Kidney capillary endothelial cell (primary cell): ENCODE results near the gene CCT2.
A peak's percentile ranks its signal among the peaks of the same experiment; 100 is the strongest.
"Not testable (repeated sequence)": the region's sequence is repeated elsewhere in the genome, so short reads cannot be mapped to it uniquely, and the experiment has no call there.

Experiments used
- DNase-seq: peaks from one replicate; pipeline ENCODE4 v3.0.0-alpha.2; 2018; ENCODE audit warnings: low spot score

Gene CCT2

GRCh38 chr12:69589082-69589481, 3.8 kb downstream of the CCT2 start:
- no peak for DNase-seq

- no peak for DNase-seq
Observed at GRCh38 chr12:69595689-69596088, 10.4 kb downstream of the CCT2 start.

GRCh38 chr12:69598174-69598753, 13.0 kb downstream of the CCT2 start:
- no peak for DNase-seq

GRCh38 chr12:69600804-69601203, 15.5 kb downstream of the CCT2 start:
- no peak for DNase-seq

- no peak for DNase-seq
Observed at GRCh38 chr12:69601962-69602685, 16.9 kb downstream of the CCT2 start.

GRCh38 chr12:69602954-69603353, 17.7 kb downstream of the CCT2 start:
- DNase-seq, result no peak

GRCh38 chr12:69603556-69603955, 18.3 kb downstream of the CCT2 start:
- DNase-seq, result not testable (repeated sequence)

- not testable (repeated sequence) for DNase-seq
Observed at GRCh38 chr12:69604275-69604674, 19.0 kb downstream of the CCT2 start.

GRCh38 chr12:69608114-69608513, 22.9 kb downstream of the CCT2 start:
- peak; percentile 21 for DNase-seq

- no peak for DNase-seq
Observed at GRCh38 chr12:69610126-69610525, 24.9 kb downstream of the CCT2 start.

GRCh38 chr12:69610729-69611128, 25.5 kb downstream of the CCT2 start, which contains the start of gene LRRC10:
Gene LRRC10 (minus strand): TSS chr12:69610907. CDS start chr12:69610838, 69 bp downstream.
- no peak for DNase-seq

- DNase-seq, result no peak
Observed at GRCh38 chr12:69613351-69613750, 28.1 kb downstream of the CCT2 start.

GRCh38 chr12:69616025-69616424, 30.8 kb downstream of the CCT2 start:
- DNase-seq, result no peak

- no peak for DNase-seq
Observed at GRCh38 chr12:69619050-69619449, 33.8 kb downstream of the CCT2 start.

GRCh38 chr12:69620077-69620476, 34.8 kb downstream of the CCT2 start:
- DNase-seq, result no peak

- DNase-seq, result no peak
Observed at GRCh38 chr12:69620921-69621320, 35.7 kb downstream of the CCT2 start.

- no peak for DNase-seq
Observed at GRCh38 chr12:69621551-69621950, 36.3 kb downstream of the CCT2 start.

GRCh38 chr12:69623970-69624369, 38.7 kb downstream of the CCT2 start:
- DNase-seq, result no peak

- no peak for DNase-seq
Observed at GRCh38 chr12:69627501-69627900, 42.2 kb downstream of the CCT2 start.

- no peak for DNase-seq
Observed at GRCh38 chr12:69630191-69630590, 44.9 kb downstream of the CCT2 start.

- DNase-seq, result no peak
Observed at GRCh38 chr12:69633061-69633460, 47.8 kb downstream of the CCT2 start.

- peak; percentile 56 for DNase-seq
Observed at GRCh38 chr12:69639400-69640016, 54.2 kb downstream of the CCT2 start.

GRCh38 chr12:69641546-69641945, 56.3 kb downstream of the CCT2 start:
- DNase-seq, result no peak
